Neural cell (in vitro differentiated cells): ENCODE data around the gene SUSD4. TPM values are rescaled to one million over a fixed set of nuclear protein-coding genes. Genes with fewer than 3 reads are reported as not detected.

Experiments used
- H2AFZ ChIP-seq: fragments of 200-600, 300-800 bp; sonication (generic), shearing (Covaris generic); 2 replicates; pipeline ENCODE4 v1.6.0; 2014; ENCODE audit warnings: low read depth, mild to moderate bottlenecking, antibody characterized with exemption, low read length, moderate library complexity
- H3F3A ChIP-seq: fragments of 200-600 bp; shearing (Covaris generic); 2 replicates; pipeline ENCODE4 v1.6.1; 2016; ENCODE audit warnings: mild to moderate bottlenecking, moderate library complexity, mixed read lengths, antibody characterized with exemption, low read length; ENCODE audit not compliant: insufficient read depth, poor library complexity, severe bottlenecking
- H3K27ac ChIP-seq: fragments of 200-600, 300-800 bp; sonication (generic), shearing (Covaris generic); 2 replicates; pipeline ENCODE4 v1.5.1; 2014; ENCODE audit warnings: mild to moderate bottlenecking, low read length, moderate library complexity
- H3K27me3 ChIP-seq: fragments of 300-800, 200-600 bp; sonication (generic), shearing (Covaris generic); 2 replicates; pipeline ENCODE4 v1.6.0; 2014; ENCODE audit warnings: mild to moderate bottlenecking, low read depth, low read length, moderate library complexity; ENCODE audit not compliant: insufficient read depth
- H3K36me3 ChIP-seq: fragments of 300-800, 200-600 bp; sonication (generic), shearing (Covaris generic); 2 replicates; pipeline ENCODE4 v1.5.1; 2014; ENCODE audit warnings: mild to moderate bottlenecking, antibody characterized with exemption, low read length, moderate library complexity; ENCODE audit not compliant: insufficient read depth
- H3K4me2 ChIP-seq: fragments of 300-800, 200-600 bp; sonication (generic), shearing (Covaris generic); 2 replicates; pipeline ENCODE4 v1.6.0; 2014; ENCODE audit warnings: mild to moderate bottlenecking, low read length
- H3K4me3 ChIP-seq: fragments of 300-800, 200-600 bp; sonication (generic), shearing (Covaris generic); 2 replicates; pipeline ENCODE4 v1.5.1; 2014; ENCODE audit warnings: mild to moderate bottlenecking, low read length, moderate library complexity
- H3K79me2 ChIP-seq: fragments of 200-600 bp; shearing (Covaris generic); replicated peaks from 2 replicates; pipeline ENCODE4 v1.6.0; 2014; ENCODE audit warnings: mild to moderate bottlenecking, low read length, moderate library complexity; ENCODE audit not compliant: insufficient read depth
- H3K9ac ChIP-seq: fragments of 300-800, 200-600 bp; sonication (generic), shearing (Covaris generic); 2 replicates; pipeline ENCODE4 v1.6.1; 2016; ENCODE audit warnings: mild to moderate bottlenecking, low read length, mixed read lengths
- H3K9me2 ChIP-seq: fragments of 200-600 bp; shearing (Covaris generic); 2 replicates; pipeline ENCODE4 v1.6.1; 2016; ENCODE audit warnings: mild to moderate bottlenecking, low read length, mixed read lengths; ENCODE audit not compliant: insufficient read depth
- H3K9me3 ChIP-seq: fragments of 200-600, 300-800 bp; sonication (generic), shearing (Covaris generic); 2 replicates; pipeline ENCODE4 v1.6.1; 2016; ENCODE audit warnings: mild to moderate bottlenecking, mixed run types, low read length, moderate library complexity, mixed read lengths
- H4K20me1 ChIP-seq: fragments of 200-600 bp; shearing (Covaris generic); 2 replicates; pipeline ENCODE4 v1.6.1; 2016; ENCODE audit warnings: mild to moderate bottlenecking, mixed run types; ENCODE audit not compliant: insufficient read depth
- EP300 ChIP-seq: fragments of 450-650 bp; conservative IDR thresholded peaks from 2 replicates; pipeline ENCODE4 v1.6.1; 2014; ENCODE audit warnings: antibody characterized with exemption, mild to moderate bottlenecking, moderate library complexity; ENCODE audit not compliant: poor library complexity, severe bottlenecking
- EZH2 ChIP-seq: fragments of 200-600, 300-800 bp; shearing (Covaris generic), sonication (generic); IDR thresholded peaks from 2 replicates; pipeline ENCODE4 v1.6.1; 2014; ENCODE audit warnings: antibody characterized with exemption, low read length, borderline replicate concordance, mild to moderate bottlenecking; ENCODE audit not compliant: insufficient read depth, poor library complexity, severe bottlenecking
- MXI1 ChIP-seq: fragments of 450-650 bp; conservative IDR thresholded peaks from 2 replicates; pipeline ENCODE4 v1.6.1; 2014; ENCODE audit warnings: antibody characterized with exemption, mild to moderate bottlenecking; ENCODE audit not compliant: poor library complexity, severe bottlenecking
- POLR2AphosphoS5 ChIP-seq: IDR thresholded peaks from 2 replicates; pipeline ENCODE4 v1.6.1; 2012
- RAD21 ChIP-seq: fragments of 450-650 bp; conservative IDR thresholded peaks from 2 replicates; pipeline ENCODE4 v1.6.1; 2014; ENCODE audit warnings: antibody characterized with exemption, mild to moderate bottlenecking, moderate library complexity
- SMC3 ChIP-seq: fragments of 450-650 bp; conservative IDR thresholded peaks from 2 replicates; pipeline ENCODE4 v1.6.1; 2014; ENCODE audit warnings: antibody characterized with exemption, mild to moderate bottlenecking, moderate library complexity; ENCODE audit not compliant: poor library complexity
- TAF1 ChIP-seq: IDR thresholded peaks from 2 replicates; pipeline ENCODE4 v1.6.1; 2012; ENCODE audit warnings: low read depth
- polyA plus RNA-seq: library from polyadenylated mRNA; depleted of rRNA; stranded (reverse); fragments of >200 nt; gene quantifications from 2 replicates; pipeline ENCODE4 v1.2.3, GENCODE V29; 2014
- TF ChIP-seq, protein P1 (sequence below): IDR thresholded peaks from 2 replicates; pipeline ENCODE4 v1.6.1; 2012; ENCODE audit warnings: borderline replicate concordance
- TF ChIP-seq, protein P2 (sequence below): fragments of 450-650 bp; IDR thresholded peaks from 2 replicates; pipeline ENCODE4 v1.5.1; 2014; ENCODE audit warnings: antibody characterized with exemption, mild to moderate bottlenecking, moderate library complexity; ENCODE audit not compliant: poor library complexity, severe bottlenecking

The SUSD4 gene
- polyA plus RNA-seq, 1 donor from 2014 or later = 31.5 TPM

DNA sequence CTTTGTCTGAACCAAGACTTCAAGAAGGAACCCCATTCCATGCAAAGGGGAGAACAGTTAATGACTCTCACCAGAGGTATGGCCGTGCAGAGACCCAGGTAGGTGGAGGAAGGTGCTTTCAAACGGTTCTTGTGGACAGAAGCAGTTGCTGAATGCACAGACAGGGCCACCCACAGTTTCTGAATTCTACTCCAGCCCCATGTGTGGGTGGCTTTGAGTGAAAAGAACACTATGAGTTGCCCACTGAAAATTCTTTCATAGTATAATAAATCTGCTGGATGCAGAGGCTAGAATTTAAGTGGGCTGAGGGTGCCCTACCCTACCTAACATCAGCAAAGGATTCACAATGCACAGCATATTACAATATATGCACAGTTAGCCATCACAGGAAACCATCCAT lies 22.0 kb upstream of the SUSD4 start:
- no peaks in the 10 kb centered on the region for H3F3A ChIP-seq
- no peaks in the 10 kb centered on the region for H3K9me3 ChIP-seq
- H3K9ac ChIP-seq = no peak overlapping the region
- H3K9me2 ChIP-seq = no peaks in the 10 kb centered on the region
- H3K79me2 ChIP-seq = no peaks in the 10 kb centered on the region
- no peaks in the 10 kb centered on the region for H4K20me1 ChIP-seq
- H3K36me3 ChIP-seq = no peaks in the 10 kb centered on the region
- H3K4me2 ChIP-seq = no peak overlapping the region
- H3K27ac ChIP-seq = no peak overlapping the region
- H3K27me3 ChIP-seq = no peaks in the 10 kb centered on the region
- no peak overlapping the region for H3K4me3 ChIP-seq
- H2AFZ ChIP-seq = no peak overlapping the region
- no peak for TF ChIP-seq SMC3
- no peak for TF ChIP-seq RAD21
- TF ChIP-seq, protein P1, sequence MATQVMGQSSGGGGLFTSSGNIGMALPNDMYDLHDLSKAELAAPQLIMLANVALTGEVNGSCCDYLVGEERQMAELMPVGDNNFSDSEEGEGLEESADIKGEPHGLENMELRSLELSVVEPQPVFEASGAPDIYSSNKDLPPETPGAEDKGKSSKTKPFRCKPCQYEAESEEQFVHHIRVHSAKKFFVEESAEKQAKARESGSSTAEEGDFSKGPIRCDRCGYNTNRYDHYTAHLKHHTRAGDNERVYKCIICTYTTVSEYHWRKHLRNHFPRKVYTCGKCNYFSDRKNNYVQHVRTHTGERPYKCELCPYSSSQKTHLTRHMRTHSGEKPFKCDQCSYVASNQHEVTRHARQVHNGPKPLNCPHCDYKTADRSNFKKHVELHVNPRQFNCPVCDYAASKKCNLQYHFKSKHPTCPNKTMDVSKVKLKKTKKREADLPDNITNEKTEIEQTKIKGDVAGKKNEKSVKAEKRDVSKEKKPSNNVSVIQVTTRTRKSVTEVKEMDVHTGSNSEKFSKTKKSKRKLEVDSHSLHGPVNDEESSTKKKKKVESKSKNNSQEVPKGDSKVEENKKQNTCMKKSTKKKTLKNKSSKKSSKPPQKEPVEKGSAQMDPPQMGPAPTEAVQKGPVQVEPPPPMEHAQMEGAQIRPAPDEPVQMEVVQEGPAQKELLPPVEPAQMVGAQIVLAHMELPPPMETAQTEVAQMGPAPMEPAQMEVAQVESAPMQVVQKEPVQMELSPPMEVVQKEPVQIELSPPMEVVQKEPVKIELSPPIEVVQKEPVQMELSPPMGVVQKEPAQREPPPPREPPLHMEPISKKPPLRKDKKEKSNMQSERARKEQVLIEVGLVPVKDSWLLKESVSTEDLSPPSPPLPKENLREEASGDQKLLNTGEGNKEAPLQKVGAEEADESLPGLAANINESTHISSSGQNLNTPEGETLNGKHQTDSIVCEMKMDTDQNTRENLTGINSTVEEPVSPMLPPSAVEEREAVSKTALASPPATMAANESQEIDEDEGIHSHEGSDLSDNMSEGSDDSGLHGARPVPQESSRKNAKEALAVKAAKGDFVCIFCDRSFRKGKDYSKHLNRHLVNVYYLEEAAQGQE = no peak
- TF ChIP-seq POLR2AphosphoS5 = no peak
- TF ChIP-seq MXI1 = no peak
- no peak for TF ChIP-seq EZH2
- no peak for TF ChIP-seq TAF1
- TF ChIP-seq EP300 = no peak
- TF ChIP-seq, protein P2, sequence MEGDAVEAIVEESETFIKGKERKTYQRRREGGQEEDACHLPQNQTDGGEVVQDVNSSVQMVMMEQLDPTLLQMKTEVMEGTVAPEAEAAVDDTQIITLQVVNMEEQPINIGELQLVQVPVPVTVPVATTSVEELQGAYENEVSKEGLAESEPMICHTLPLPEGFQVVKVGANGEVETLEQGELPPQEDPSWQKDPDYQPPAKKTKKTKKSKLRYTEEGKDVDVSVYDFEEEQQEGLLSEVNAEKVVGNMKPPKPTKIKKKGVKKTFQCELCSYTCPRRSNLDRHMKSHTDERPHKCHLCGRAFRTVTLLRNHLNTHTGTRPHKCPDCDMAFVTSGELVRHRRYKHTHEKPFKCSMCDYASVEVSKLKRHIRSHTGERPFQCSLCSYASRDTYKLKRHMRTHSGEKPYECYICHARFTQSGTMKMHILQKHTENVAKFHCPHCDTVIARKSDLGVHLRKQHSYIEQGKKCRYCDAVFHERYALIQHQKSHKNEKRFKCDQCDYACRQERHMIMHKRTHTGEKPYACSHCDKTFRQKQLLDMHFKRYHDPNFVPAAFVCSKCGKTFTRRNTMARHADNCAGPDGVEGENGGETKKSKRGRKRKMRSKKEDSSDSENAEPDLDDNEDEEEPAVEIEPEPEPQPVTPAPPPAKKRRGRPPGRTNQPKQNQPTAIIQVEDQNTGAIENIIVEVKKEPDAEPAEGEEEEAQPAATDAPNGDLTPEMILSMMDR = no peak

DNA sequence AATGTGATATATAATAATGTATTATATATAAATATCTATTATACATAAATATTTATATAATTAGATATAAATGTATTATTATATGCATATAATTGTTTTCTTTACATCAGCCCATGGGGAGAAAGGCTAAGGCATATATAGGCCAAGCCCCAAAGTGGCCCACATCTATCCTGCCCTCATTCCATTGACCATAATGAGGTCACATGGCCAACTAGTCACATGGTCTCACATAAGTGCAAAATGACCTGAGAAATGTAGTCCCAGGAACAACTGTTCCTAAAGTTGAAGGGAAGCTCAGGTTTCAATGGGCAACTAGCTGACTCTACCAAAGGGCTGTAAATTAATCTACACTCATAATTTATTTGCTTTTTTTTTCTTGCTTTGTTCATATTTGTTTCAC lies 14.8 kb upstream of the SUSD4 start:
- Histone ChIP-seq H3K4me2 (no peak overlapping the region), H3K27me3 (no peaks in the 10 kb centered on the region), H3K9ac (no peak overlapping the region), H3F3A (no peaks in the 10 kb centered on the region), H3K36me3 (no peaks in the 10 kb centered on the region), H3K4me3 (no peak overlapping the region), H3K9me2 (no peaks in the 10 kb centered on the region), H3K9me3 (no peaks in the 10 kb centered on the region), H2AFZ (no peak overlapping the region), H4K20me1 (no peaks in the 10 kb centered on the region), H3K79me2 (no peaks in the 10 kb centered on the region), H3K27ac (no peak overlapping the region)
- TF ChIP-seq POLR2AphosphoS5 = no peak
- TF ChIP-seq TAF1 = no peak
- no peak for TF ChIP-seq EP300
- no peak for TF ChIP-seq MXI1
- no peak for TF ChIP-seq RAD21
- TF ChIP-seq, protein P1 = no peak
- no peak for TF ChIP-seq SMC3
- TF ChIP-seq, protein P2 = no peak
